GM23338 (cell line): ENCODE data around the gene C13orf46.

ENCODE experiments used
- CREB1 ChIP-seq: fragments of 250-450 bp; sonication (Bioruptor Pico); IDR thresholded peaks from 2 replicates; pipeline ENCODE4 v1.5.0; 2020; ENCODE audit warnings: low read depth, mild to moderate bottlenecking, moderate library complexity
- EZH2 ChIP-seq: fragments of 200-600 bp; sonication (generic); IDR thresholded peaks from one replicate; pipeline ENCODE4 v1.8.0; 2017; ENCODE audit warnings: antibody characterized with exemption, mild to moderate bottlenecking, low read depth; ENCODE audit not compliant: unreplicated experiment
- EZH2phosphoT487 ChIP-seq: fragments of 200-600 bp; sonication (generic); IDR thresholded peaks from one replicate; pipeline ENCODE4 v1.8.1; 2018; ENCODE audit warnings: antibody characterized with exemption; ENCODE audit not compliant: unreplicated experiment
- JUNB ChIP-seq: IDR thresholded peaks from one replicate; pipeline ENCODE4 v1.6.1; 2016; ENCODE audit warnings: antibody characterized with exemption; ENCODE audit not compliant: unreplicated experiment
- NANOG ChIP-seq: IDR thresholded peaks from 2 replicates; pipeline ENCODE4 v1.6.1; 2016; ENCODE audit warnings: antibody characterized with exemption, borderline replicate concordance
- POLR2AphosphoS5 ChIP-seq: IDR thresholded peaks from 2 replicates; pipeline ENCODE4 v1.6.1; 2016; ENCODE audit warnings: antibody characterized with exemption, low read depth
- ZNF114 ChIP-seq: fragments of 250-450 bp; sonication (Bioruptor Pico); IDR thresholded peaks from 2 replicates; pipeline ENCODE4 v1.5.0; 2020; ENCODE audit warnings: mild to moderate bottlenecking, moderate library complexity
- TF ChIP-seq, protein P1 (sequence below), 2 experiments: fragments of 200-600 bp in 1 of 2; sonication (generic) in 1 of 2; conservative IDR thresholded peaks; 2 replicates each; pipeline versions ENCODE4 v1.5.1 to v1.6.1; 2016 to 2017; ENCODE audit warnings: antibody characterized with exemption in 2 of 2, low read depth in 2 of 2, mild to moderate bottlenecking in 2 of 2, moderate library complexity in 1 of 2
- TF ChIP-seq, protein P2 (sequence below): IDR thresholded peaks from one replicate; pipeline ENCODE4 v1.6.1; 2018; ENCODE audit warnings: antibody characterized with exemption; ENCODE audit not compliant: unreplicated experiment
- TF ChIP-seq, protein P3 (sequence below): IDR thresholded peaks from 2 replicates; pipeline ENCODE4 v1.6.1; 2016; ENCODE audit warnings: antibody characterized with exemption

DNA sequence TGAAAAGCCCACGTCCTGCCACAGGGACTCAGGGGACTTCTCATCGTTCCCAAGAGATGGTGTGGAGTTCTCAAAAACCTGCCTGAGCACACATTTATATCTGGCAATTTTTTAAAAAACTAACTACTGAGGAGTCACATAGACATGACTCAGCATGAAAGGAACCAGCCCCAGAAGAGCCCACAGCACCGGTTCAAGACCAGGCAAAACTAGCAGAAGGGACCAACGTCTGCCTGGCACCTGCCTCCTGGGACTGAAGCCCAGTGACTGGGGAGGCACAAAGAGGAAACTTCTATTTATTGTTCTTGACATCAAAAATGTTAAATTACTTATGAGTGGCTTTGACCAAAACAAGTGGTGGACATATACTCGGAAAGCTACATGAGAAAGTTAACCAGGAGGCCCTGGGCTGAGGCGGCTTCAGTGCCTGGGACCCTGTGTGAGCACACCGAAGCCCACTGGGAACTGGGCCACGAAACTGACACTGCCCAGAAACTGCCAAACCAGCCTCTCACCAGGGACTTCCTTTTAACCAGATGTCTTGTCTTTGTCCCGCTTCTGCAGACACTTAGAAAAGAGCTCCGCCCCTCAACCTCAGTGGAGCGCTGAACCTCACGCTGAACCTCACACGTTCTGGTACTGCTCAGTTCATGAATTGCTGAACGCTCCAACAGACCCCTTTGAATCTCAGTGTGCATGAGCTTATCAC lies 25.7 kb downstream of the C13orf46 start:
- TF ChIP-seq, protein P1, sequence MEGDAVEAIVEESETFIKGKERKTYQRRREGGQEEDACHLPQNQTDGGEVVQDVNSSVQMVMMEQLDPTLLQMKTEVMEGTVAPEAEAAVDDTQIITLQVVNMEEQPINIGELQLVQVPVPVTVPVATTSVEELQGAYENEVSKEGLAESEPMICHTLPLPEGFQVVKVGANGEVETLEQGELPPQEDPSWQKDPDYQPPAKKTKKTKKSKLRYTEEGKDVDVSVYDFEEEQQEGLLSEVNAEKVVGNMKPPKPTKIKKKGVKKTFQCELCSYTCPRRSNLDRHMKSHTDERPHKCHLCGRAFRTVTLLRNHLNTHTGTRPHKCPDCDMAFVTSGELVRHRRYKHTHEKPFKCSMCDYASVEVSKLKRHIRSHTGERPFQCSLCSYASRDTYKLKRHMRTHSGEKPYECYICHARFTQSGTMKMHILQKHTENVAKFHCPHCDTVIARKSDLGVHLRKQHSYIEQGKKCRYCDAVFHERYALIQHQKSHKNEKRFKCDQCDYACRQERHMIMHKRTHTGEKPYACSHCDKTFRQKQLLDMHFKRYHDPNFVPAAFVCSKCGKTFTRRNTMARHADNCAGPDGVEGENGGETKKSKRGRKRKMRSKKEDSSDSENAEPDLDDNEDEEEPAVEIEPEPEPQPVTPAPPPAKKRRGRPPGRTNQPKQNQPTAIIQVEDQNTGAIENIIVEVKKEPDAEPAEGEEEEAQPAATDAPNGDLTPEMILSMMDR (conservative IDR thresholded peaks at IDR 0.05; ENCODE audit: low read depth in 2 of 2) = no peak
- TF ChIP-seq POLR2AphosphoS5 (no peak), CREB1 (CRISPR knock-in tag) (no peak), EZH2phosphoT487 (no peak), EZH2 (no peak), JUNB (no peak), ZNF114 (no peak), NANOG (no peak)
- TF ChIP-seq, protein P2, sequence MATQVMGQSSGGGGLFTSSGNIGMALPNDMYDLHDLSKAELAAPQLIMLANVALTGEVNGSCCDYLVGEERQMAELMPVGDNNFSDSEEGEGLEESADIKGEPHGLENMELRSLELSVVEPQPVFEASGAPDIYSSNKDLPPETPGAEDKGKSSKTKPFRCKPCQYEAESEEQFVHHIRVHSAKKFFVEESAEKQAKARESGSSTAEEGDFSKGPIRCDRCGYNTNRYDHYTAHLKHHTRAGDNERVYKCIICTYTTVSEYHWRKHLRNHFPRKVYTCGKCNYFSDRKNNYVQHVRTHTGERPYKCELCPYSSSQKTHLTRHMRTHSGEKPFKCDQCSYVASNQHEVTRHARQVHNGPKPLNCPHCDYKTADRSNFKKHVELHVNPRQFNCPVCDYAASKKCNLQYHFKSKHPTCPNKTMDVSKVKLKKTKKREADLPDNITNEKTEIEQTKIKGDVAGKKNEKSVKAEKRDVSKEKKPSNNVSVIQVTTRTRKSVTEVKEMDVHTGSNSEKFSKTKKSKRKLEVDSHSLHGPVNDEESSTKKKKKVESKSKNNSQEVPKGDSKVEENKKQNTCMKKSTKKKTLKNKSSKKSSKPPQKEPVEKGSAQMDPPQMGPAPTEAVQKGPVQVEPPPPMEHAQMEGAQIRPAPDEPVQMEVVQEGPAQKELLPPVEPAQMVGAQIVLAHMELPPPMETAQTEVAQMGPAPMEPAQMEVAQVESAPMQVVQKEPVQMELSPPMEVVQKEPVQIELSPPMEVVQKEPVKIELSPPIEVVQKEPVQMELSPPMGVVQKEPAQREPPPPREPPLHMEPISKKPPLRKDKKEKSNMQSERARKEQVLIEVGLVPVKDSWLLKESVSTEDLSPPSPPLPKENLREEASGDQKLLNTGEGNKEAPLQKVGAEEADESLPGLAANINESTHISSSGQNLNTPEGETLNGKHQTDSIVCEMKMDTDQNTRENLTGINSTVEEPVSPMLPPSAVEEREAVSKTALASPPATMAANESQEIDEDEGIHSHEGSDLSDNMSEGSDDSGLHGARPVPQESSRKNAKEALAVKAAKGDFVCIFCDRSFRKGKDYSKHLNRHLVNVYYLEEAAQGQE = no peak
- TF ChIP-seq, protein P3, sequence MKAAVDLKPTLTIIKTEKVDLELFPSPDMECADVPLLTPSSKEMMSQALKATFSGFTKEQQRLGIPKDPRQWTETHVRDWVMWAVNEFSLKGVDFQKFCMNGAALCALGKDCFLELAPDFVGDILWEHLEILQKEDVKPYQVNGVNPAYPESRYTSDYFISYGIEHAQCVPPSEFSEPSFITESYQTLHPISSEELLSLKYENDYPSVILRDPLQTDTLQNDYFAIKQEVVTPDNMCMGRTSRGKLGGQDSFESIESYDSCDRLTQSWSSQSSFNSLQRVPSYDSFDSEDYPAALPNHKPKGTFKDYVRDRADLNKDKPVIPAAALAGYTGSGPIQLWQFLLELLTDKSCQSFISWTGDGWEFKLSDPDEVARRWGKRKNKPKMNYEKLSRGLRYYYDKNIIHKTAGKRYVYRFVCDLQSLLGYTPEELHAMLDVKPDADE = no peak
